Stimulated activated CD4-positive, alpha-beta T cell treated with anti-CD3 and anti-CD28 coated beads, Interleukin-15, amount 100 ng/mL, for 1 hour (primary cell): Measurements from ENCODE around the gene GLRA2.

Experiments
- DNase-seq, 2 donors: peaks; one replicate each; pipeline ENCODE4 v3.0.0-alpha.2; 2020; ENCODE audit warnings: low read depth in 1 of 2, low spot score in 1 of 2

Gene GLRA2

DNA sequence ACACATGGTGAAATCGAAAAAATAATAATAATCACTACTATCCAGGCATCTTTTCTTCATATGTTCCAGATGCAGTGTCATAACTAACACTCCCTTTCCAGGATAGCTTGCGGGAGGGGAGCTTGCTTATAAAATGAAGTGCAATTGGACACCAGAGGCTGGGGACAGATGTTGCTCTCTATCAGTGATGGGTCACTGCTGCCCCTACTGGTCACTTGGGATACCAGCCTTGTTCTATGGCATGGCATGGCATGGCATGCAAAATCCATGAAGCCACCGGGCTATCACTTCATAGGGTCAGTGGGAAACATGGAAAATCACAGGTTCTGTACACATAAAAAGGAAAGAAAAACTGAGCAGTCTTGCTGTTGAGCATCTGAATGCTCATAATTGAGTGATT lies 168.1 kb downstream of the GLRA2 start:
- no peak for DNase-seq

DNA sequence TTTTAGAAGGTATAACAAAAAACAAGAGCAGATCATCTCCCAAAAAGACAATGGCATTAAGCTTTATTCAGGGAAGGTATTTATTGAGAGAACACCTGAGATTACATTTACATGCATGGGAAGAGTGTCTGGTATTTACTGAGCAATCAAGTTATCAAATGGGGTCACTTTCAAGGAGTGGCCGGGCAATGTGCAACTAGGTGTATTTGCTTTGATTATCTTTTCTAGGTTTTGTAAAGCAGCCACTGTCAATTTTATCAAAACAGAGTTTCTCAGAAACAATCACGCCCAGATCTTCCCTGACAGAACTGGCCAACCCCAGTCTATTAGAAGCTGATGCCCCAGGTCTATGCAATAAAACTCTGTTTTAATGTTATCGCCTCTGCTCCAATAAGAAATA lies 169.5 kb downstream of the GLRA2 start:
- no peak for DNase-seq

DNA sequence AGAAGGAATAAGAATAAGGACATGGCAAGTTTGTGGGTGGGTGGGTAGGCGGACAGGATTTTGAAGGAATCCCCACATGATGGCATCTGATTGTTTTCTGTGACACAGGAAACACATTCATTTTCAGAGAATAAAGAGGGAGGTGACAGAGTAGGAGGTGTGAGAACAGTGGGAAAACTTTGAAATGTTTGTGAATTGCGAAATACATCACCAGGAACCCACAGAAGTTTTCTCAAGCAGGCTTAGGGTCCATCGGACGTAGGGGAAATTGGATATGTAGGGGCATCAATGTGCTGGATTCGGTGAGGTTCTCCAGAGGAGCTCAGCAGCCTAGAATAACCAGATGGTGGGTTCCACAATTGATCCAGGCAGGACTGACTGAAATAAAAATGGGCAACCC lies 171.6 kb downstream of the GLRA2 start:
- DNase-seq, result no peak

DNA sequence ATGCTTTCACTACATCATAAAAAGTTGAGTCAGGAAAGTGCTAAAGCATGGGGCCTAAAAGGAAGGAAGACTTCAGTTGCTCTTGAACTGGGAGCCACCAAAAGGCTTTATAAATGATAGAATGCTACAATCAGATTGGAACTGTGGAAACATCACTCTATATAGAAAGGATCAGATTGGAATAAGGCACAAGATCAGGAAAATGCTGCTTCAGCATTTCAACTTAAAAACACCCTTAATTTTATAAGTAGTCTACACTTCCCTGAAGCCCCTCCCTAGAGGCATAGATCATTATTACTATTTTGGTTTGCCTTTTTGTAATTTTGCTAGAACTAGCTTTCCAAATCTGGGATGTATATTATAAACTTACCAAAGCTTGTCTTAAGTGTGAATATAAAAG lies 172.8 kb downstream of the GLRA2 start:
- no peak for DNase-seq

DNA sequence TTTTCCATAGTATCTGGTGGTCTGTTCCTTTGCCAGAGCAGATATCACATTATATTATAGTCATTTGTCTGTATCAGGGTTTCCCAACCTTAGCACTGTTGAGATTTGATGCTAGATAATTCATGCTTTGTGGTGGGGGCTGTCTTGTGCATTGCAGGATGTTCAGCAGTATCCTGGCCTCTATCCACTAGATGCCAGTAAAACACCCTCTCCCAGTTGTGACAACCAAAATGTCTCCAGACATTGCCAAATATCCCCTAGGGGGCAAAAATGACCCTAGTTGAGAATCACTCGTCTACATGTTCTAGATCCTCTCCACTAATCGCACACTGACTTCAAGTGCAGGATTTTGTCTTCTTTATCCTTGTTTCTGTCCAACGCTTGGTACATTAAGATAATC lies 182.8 kb downstream of the GLRA2 start:
- no peak for DNase-seq

DNA sequence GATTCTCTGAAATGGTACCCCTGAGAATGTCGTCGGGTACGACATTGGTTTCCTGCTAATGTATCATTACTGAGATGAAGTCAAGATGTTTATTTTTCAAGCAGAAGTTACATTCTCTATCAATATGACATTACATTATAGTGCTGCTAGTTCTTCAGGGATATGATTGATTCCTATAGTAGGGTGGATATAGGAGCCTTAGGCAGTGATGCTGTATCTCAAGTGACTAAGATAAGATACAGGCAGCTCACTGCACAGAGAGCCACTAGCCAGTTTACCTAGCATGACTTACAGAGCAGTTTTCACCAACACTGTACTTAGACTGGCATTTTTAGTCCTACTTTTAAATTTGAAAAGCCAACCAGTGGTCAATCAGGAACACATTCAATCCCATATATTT lies 188.6 kb downstream of the GLRA2 start:
- no peak for DNase-seq

DNA sequence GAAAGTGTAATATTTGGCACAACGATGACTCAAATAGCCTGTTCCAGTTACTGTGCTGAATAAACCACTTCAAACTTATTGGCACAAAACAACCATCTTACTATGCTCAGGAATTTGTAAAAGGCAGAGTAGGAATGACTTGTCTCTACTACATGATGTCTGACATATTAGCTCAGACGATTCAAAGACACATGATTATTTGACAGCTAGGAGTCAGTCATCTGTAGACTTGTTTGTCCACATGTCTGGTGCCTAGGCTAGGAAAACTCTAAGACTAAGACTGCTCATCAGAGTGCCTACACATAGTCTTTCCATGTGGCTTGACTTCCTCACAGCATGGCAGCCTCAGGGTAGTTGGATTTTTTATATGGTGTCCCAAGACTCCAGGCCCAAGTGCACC lies 189.1 kb downstream of the GLRA2 start:
- no peak for DNase-seq

DNA sequence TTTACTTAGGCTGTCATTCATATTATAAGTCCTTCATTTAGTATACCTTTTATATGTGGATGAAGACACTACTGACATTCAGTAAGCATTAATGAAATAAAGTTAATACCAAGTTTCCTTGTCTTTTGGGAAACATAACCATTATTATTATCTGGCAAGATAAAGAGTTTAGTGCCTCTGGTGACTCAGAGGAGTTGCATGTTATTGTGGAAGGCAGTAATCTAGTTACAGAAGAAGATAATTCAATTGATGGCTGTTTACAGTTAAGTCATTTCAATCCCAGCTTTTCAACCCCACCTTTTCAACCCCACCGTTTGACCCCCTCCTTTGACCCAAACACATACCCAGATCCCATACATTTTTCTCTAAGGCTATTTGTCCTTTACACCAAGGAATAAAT lies 199.7 kb downstream of the GLRA2 start:
- DNase-seq, result no peak

DNA sequence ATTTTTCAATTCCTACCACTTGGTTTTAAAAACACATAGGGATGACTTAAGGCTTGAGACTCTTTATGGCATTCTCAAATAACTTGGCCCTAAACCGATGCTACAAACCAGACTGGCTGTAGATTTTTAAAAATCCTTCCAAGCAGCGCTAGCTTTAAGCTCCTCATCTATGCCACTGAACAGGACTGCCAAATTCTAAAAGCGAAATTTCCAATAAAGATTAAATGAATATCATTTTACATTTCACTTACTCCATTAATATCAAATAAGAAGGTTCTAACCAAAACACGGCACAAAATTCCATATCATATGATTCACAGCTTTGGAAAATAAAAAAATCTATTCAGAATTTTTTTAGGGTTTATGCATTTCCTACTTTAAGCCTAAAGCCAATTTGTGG lies 209.3 kb downstream of the GLRA2 start:
- no peak for DNase-seq

DNA sequence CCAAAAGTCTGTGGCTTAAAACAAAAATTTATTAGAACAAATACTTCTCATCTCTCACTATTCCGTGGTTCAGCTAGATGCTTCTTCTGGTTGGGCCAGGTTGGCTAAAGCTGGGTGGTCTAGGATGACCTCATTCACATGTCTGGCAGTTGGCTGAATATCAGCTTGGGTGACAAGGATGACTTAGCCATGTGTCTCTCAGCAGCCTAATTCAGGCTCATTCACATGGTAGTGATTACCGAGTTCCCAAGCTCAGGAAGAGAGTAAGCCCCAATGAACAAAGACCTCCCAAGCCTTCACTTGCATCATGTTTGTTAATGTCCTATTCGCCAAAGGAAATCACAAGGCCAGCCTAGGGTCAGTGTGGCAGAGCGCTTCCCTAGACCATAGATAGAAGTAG lies 224.1 kb downstream of the GLRA2 start:
- DNase-seq, result no peak

DNA sequence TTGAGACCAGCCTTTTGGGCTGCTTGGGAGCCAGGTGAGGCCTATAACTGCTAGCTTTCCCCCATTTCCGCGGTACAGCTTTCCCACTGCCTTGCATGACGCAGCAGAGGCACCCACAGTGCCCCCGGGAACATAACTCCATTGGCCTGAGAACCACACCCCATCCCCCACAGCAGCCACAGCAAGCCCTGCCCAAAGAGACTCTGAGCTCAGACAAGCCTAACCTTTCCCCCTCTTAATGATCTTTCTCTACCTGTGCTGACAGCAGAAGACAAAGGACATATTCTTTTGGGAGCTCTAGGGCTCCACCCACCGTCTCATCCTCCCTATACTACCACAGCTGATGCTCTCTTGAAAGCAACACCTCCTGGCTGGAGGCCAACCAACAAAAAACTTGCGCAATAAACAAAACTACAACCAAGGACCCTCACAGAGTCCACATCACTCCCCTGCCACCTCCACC lies 228.7 kb downstream of the GLRA2 start:
- DNase-seq, result no peak

DNA sequence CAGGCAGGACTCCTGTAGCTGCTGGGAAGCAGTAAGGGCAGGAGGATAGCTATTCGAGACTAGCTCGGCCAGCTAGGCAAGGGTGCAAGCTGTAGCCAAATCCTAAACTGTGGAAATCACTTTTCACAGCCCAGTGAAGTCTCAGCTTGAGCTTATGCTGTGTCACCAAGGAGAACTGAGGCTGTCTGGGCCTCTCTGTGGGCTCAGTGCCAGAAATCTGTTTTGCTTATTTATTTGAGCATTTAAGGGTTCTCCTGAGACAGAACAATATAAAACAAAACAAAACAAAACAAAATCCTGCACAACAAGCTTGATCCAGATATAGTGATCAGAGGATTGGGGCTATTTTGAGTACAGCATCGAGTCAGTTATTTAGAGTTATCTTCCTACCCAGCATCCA lies 246.1 kb downstream of the GLRA2 start:
- no peak for DNase-seq

DNA sequence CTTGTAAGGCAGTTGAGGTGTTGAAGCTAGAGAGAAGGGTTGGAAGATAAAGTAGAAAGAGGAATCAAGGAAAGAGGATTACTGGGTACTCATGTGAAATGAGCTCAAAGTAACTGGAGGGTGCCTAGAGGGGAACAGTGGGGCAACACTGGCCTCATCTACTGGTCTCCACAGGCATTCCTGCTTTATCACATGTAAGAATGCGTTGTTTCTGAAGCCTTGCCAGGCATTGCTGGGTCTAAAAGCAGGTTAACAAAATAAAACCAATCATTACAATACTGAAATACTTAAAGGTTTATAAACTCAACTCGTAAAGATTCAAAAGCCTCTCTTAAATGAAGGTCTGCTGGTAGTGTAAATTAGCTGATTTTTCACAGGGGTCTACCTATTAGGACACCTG lies 247.6 kb downstream of the GLRA2 start:
- no peak for DNase-seq

DNA sequence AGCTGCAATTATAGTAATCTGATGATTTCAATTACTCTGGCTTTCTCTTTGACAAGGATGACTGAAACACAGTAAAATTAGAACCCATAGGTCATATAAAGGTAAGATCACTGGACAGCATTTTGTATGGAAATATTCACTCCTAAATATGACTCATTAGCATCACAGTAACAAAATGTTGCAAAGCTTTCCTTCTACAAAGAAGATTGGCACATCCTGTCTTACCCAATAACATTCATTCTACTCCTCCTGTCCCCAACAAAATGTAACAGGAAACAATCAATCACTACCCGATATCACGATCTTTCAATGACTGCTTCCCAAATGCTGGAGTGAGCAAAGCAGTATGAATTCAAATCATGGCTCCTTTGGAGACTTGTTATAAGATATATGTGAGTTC lies 248.2 kb downstream of the GLRA2 start:
- DNase-seq, result no peak

DNA sequence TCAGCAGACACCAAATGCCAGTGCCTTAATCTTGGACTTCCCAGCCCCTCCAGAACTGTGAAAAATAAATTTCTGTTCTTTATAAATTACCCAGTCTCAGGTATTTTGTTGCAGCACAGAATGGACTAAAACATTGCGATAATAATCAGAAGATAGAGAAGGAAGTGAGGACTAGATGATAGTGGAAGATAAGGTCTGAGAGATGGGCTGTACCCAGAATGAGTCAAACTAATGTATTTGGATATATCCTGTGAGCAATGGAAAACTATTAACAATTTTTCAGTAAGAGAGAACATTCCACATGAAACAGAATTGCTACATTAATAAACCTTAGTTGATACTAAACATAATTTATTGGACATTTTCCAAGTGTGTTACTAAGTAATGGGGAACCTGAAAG lies 250.2 kb downstream of the GLRA2 start:
- no peak for DNase-seq
